Measurements from ENCODE around the gene DDX31. TPM values are rescaled to one million over a fixed set of nuclear protein-coding genes. Genes with fewer than 3 reads are reported as not detected.

Gene DDX31
- total and polyA plus RNA-seq, 9 of the 15 experiments (the other 6 are each of a cell fraction or from before 2014, with no cell fraction given), result 11.9 to 24.6 (median 22.2) TPM

- Histone ChIP-seq H3K9me3 (replicated peaks; ENCODE audit: control insufficient read depth, insufficient read depth, low read depth, low read length) (no peaks in the 10 kb centered on the region), H3K36me3 (ENCODE audit: control insufficient read depth, insufficient read depth, low read length) (peaks cover 92% of the 10 kb centered on the region; the same call in 2 of the 3 replicates), H3K79me2 (ENCODE audit: control insufficient read depth, insufficient read depth, low read length) (no peaks in the 10 kb centered on the region), H3K27me3 (ENCODE audit: control insufficient read depth in 2 of 2, insufficient read depth in 2 of 2, low read length in 2 of 2) (no peaks in the 10 kb centered on the region), H3K27ac (ENCODE audit: extremely low read depth, low read depth, low read length) (no peak overlapping the region), H3K9me1 (ENCODE audit: control insufficient read depth, insufficient read depth, low read length) (no peaks in the 10 kb centered on the region), H3K4me3 (no peak overlapping the region), H3K9ac (ENCODE audit: insufficient read depth in 1 of 2, low read depth in 2 of 2, low read length in 2 of 2) (no peak overlapping the region), H2AFZ (ENCODE audit: low read depth, low read length) (no peak overlapping the region), H4K20me1 (replicated peaks; ENCODE audit: control insufficient read depth, insufficient read depth, low read length) (no peaks in the 10 kb centered on the region), H3K4me1 (replicated peaks in 1 of 2; ENCODE audit: control insufficient read depth in 2 of 2, insufficient read depth in 2 of 2, low read length in 2 of 2) (no peaks in the 10 kb centered on the region), H3K4me2 (ENCODE audit: insufficient read depth, low read length) (no peak overlapping the region)
- intact Hi-C loops (cut with micrococcal nuclease), result no loop called here
- in situ Hi-C loops (cut with MboI), result no loop called here
- no peak for DNase-seq (ENCODE audit: extremely low read depth in 1 of 4, low spot score in 3 of 4)
- no peak for ATAC-seq
- no peak for FAIRE-seq
- BruUV-seq (replicated peaks), result no TSS peak
- POLR2A ChIA-PET, result no interaction called here
- CTCF ChIA-PET (ENCODE audit: low intra/inter-chr PET ratio), result no interaction called here
- WGBS (ENCODE audit: insufficient coverage, low coverage, missing lambda C conversion rate), result 77% methylated on average over 4 of the region's 4 CpGs
- TF ChIP-seq MYBL2 (IDR thresholded peaks at IDR 0.05; ENCODE audit: low read depth) (no peak), MYBL2 (CRISPR knock-in tag; IDR thresholded peaks at IDR 0.05; ENCODE audit: borderline replicate concordance) (no peak), HEY1 (CRISPR knock-in tag; IDR thresholded peaks at IDR 0.05; ENCODE audit: borderline replicate concordance) (no peak), RAD21 (CRISPR knock-in tag; conservative IDR thresholded peaks at IDR 0.05 in 1 of 2, IDR thresholded peaks at IDR 0.05 in 1 of 2) (no peak), FOS (IDR thresholded peaks at IDR 0.05; ENCODE audit: extremely low read depth, insufficient read length) (no peak), RNF219 (CRISPR knock-in tag; IDR thresholded peaks at IDR 0.05) (no peak), STAT6 (CRISPR knock-in tag; IDR thresholded peaks at IDR 0.05) (no peak), HSF4 (CRISPR knock-in tag; IDR thresholded peaks at IDR 0.05; ENCODE audit: borderline replicate concordance) (no peak), MEF2D (tag; conservative IDR thresholded peaks at IDR 0.05; ENCODE audit: low read depth) (no peak), FOXA1 (IDR thresholded peaks at IDR 0.05; ENCODE audit: borderline replicate concordance) (no peak), SAFB (IDR thresholded peaks at IDR 0.05; ENCODE audit: borderline replicate concordance, low read depth, low read length) (no peak), ZMIZ1 (IDR thresholded peaks at IDR 0.05; ENCODE audit: low read depth in 2 of 2, low read length in 2 of 2) (no peak), ZNF717 (CRISPR knock-in tag; IDR thresholded peaks at IDR 0.05) (no peak), FOXK1 (CRISPR knock-in tag; IDR thresholded peaks at IDR 0.05; ENCODE audit: borderline replicate concordance) (no peak), EP400 (IDR thresholded peaks at IDR 0.05) (no peak)
Observed at GRCh38 chr9:132641216-132641615, 28.6 kb downstream of the DDX31 start.
